ENCODE measurements around the gene CYP2D6. TPM values are rescaled to one million over a fixed set of nuclear protein-coding genes. Genes with fewer than 3 reads are reported as not detected.

The CYP2D6 gene
- total RNA-seq, 1 experiment from 2014 or later = 1.7 TPM

- TF ChIP-seq ZSCAN18 (CRISPR knock-in tag; IDR thresholded peaks at IDR 0.05) (no peak), SOX15 (CRISPR knock-in tag; IDR thresholded peaks at IDR 0.05) (no peak), USF2 (CRISPR knock-in tag; IDR thresholded peaks at IDR 0.05) (0 out of 2 replicates have a peak, but pooled peaks have one; percentile 27), FOXJ3 (CRISPR knock-in tag; IDR thresholded peaks at IDR 0.05; ENCODE audit: borderline replicate concordance) (no peak), MLX (CRISPR knock-in tag; IDR thresholded peaks at IDR 0.05) (no peak; the same call in 1 of the 2 replicates), CDX4 (CRISPR knock-in tag; IDR thresholded peaks at IDR 0.05; ENCODE audit: borderline replicate concordance) (no peak), TP53 (CRISPR knock-in tag; IDR thresholded peaks at IDR 0.05) (no peak), ZNF121 (CRISPR knock-in tag; IDR thresholded peaks at IDR 0.05) (no peak), MXD4 (CRISPR knock-in tag; IDR thresholded peaks at IDR 0.05; ENCODE audit: borderline replicate concordance) (no peak), GABPB1 (CRISPR knock-in tag; IDR thresholded peaks at IDR 0.05) (peak; percentile 44; the same call in 1 of the 2 replicates), NR3C1 (CRISPR knock-in tag; conservative IDR thresholded peaks at IDR 0.05; ENCODE audit: low read depth) (no peak), USF1 (CRISPR knock-in tag; IDR thresholded peaks at IDR 0.05) (peak; percentile 56), ZBTB43 (CRISPR knock-in tag; IDR thresholded peaks at IDR 0.05) (no peak), NR2C2 (CRISPR knock-in tag; IDR thresholded peaks at IDR 0.05) (no peak), GTF2I (CRISPR knock-in tag; conservative IDR thresholded peaks at IDR 0.05) (no peak), ZNF671 (CRISPR knock-in tag; IDR thresholded peaks at IDR 0.05) (no peak), KAT7 (CRISPR knock-in tag; IDR thresholded peaks at IDR 0.05; ENCODE audit: borderline replicate concordance) (no peak), ZNF281 (CRISPR knock-in tag; IDR thresholded peaks at IDR 0.05) (peak; percentile 30; the same call in 1 of the 2 replicates), ZNF425 (CRISPR knock-in tag; conservative IDR thresholded peaks at IDR 0.05) (no peak), CTCF (IDR thresholded peaks at IDR 0.05) (no peak), RORB (CRISPR knock-in tag; IDR thresholded peaks at IDR 0.05) (no peak), ATF6 (CRISPR knock-in tag; IDR thresholded peaks at IDR 0.05) (no peak), ZNF396 (CRISPR knock-in tag; IDR thresholded peaks at IDR 0.05; ENCODE audit: borderline replicate concordance) (no peak)
Observed at GRCh38 chr22:42079319-42080251, 51.0 kb downstream of the CYP2D6 start, which contains the start of gene SMDT1 (continued).
